MCF 10A (cell line): ENCODE data around the gene AASDH. TPM values are rescaled to one million over a fixed set of nuclear protein-coding genes. Genes with fewer than 3 reads are reported as not detected.

Source experiments
- BruUV-seq: library from RNA; stranded (reverse); fragments of 400-500 nt; replicated peaks from 2 replicates; lab custom pipeline; 2021; lab: Mats Ljungman, UMichigan
- CTCF ChIA-PET: fragments of 300-600 bp; sonication (Branson Sonifier 250); formaldehyde crosslinking; extraction: SDS; loops from one replicate; lab custom pipeline; 2021; ENCODE audit warnings: antibody characterized with exemption, inconsistent platforms; lab: Yijun Ruan, JAX
- POLR2A ChIA-PET: fragments of 300-600, 350-650 bp; sonication (Branson Sonifier 250); formaldehyde crosslinking; extraction: SDS; loops from one replicate; lab custom pipeline; 2020; ENCODE audit warnings: antibody characterized with exemption, inconsistent platforms; lab: Yijun Ruan, JAX
- DNase-seq: peaks from one replicate; pipeline ENCODE4 v3.0.0-alpha.2; 2018; ENCODE audit not compliant: unreplicated experiment
- H3K27ac Mint-ChIP-seq: one replicate; pipeline ENCODE4 v1.8.0; 2022; ENCODE audit warnings: mild to moderate bottlenecking, low read depth, mixed read lengths; ENCODE audit not compliant: unreplicated experiment
- H3K27me3 Mint-ChIP-seq: one replicate; pipeline ENCODE4 v1.8.0; 2022; ENCODE audit warnings: mixed read lengths; ENCODE audit not compliant: insufficient read depth, unreplicated experiment
- H3K36me3 Mint-ChIP-seq: one replicate; pipeline ENCODE4 v1.8.0; 2022; ENCODE audit warnings: mild to moderate bottlenecking, moderate library complexity, mixed read lengths; ENCODE audit not compliant: insufficient read depth, unreplicated experiment
- H3K4me1 Mint-ChIP-seq: one replicate; pipeline ENCODE4 v1.8.0; 2022; ENCODE audit warnings: mixed read lengths; ENCODE audit not compliant: insufficient read depth, unreplicated experiment
- H3K4me3 Mint-ChIP-seq: one replicate; pipeline ENCODE4 v1.8.0; 2022; ENCODE audit warnings: mild to moderate bottlenecking, moderate library complexity, mixed read lengths; ENCODE audit not compliant: unreplicated experiment
- H3K9me3 Mint-ChIP-seq: one replicate; pipeline ENCODE4 v1.8.0; 2022; ENCODE audit warnings: mixed read lengths; ENCODE audit not compliant: unreplicated experiment
- intact Hi-C: fragments of 100-400 bp; cut with micrococcal nuclease; formaldehyde crosslinking; loops from 2 replicates; pipeline ENCODE4 v1.14.1; 2022
- total RNA-seq: library from RNA; stranded (reverse); gene quantifications from 2 replicates; pipeline ENCODE4 v1.2.3, GENCODE V29; 2022
- TF ChIP-seq, protein P1 (sequence below): fragments of 200-600 bp; IDR thresholded peaks from one replicate; pipeline ENCODE4 v1.8.0; 2022; ENCODE audit warnings: antibody characterized with exemption, mild to moderate bottlenecking; ENCODE audit not compliant: unreplicated experiment

The AASDH gene
- total RNA-seq, 1 experiment from 2014 or later: 10.8 TPM

DNA sequence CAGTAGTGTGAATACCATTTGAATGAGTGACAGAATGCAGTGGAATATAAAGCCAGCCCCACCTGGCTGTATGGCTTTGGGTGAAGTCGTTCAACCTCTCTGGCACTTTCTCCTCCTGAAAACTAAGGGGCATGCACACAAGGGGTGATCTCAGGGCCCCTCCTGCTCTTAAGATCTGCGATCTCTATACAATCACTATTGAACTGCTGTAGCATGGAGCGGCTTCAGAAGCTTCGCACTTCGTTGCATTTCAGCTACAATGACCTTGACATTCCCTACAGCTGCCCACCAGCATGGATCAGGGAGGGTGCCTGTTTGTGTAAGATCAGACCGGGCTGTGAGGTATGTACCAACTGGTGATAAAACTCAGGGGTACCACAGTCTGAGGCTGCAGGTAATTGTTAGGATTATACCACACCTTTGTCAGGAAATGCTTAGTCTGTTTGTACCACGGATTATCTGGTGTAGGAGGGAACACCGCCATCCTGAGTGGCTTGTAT, 85.2 kb downstream of the AASDH start:
- Mint-ChIP-seq H3K9me3 (no peaks in the 10 kb centered on the region), H3K36me3 (no peaks in the 10 kb centered on the region), H3K27ac (no peak overlapping the region), H3K4me3 (no peak overlapping the region), H3K4me1 (peaks cover 9% of the 10 kb centered on the region), H3K27me3 (no peaks in the 10 kb centered on the region)
- intact Hi-C loops: loop anchor here (1.0 to 5.0 kb wide), 4 partner anchors 173 to 535 kb away; partner anchors contain the start of gene CEP135
- CTCF ChIA-PET: interaction anchor here (0.6 to 2.1 kb wide), 7 partner anchors 15 to 551 kb away, joined by 3 to 14 read pairs (median 3); partner anchors contain the start of gene CEP135
- BruUV-seq: no TSS peak
- POLR2A ChIA-PET: no interaction called here
- DNase-seq: no peak
- TF ChIP-seq, protein P1, sequence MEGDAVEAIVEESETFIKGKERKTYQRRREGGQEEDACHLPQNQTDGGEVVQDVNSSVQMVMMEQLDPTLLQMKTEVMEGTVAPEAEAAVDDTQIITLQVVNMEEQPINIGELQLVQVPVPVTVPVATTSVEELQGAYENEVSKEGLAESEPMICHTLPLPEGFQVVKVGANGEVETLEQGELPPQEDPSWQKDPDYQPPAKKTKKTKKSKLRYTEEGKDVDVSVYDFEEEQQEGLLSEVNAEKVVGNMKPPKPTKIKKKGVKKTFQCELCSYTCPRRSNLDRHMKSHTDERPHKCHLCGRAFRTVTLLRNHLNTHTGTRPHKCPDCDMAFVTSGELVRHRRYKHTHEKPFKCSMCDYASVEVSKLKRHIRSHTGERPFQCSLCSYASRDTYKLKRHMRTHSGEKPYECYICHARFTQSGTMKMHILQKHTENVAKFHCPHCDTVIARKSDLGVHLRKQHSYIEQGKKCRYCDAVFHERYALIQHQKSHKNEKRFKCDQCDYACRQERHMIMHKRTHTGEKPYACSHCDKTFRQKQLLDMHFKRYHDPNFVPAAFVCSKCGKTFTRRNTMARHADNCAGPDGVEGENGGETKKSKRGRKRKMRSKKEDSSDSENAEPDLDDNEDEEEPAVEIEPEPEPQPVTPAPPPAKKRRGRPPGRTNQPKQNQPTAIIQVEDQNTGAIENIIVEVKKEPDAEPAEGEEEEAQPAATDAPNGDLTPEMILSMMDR: no peak

DNA sequence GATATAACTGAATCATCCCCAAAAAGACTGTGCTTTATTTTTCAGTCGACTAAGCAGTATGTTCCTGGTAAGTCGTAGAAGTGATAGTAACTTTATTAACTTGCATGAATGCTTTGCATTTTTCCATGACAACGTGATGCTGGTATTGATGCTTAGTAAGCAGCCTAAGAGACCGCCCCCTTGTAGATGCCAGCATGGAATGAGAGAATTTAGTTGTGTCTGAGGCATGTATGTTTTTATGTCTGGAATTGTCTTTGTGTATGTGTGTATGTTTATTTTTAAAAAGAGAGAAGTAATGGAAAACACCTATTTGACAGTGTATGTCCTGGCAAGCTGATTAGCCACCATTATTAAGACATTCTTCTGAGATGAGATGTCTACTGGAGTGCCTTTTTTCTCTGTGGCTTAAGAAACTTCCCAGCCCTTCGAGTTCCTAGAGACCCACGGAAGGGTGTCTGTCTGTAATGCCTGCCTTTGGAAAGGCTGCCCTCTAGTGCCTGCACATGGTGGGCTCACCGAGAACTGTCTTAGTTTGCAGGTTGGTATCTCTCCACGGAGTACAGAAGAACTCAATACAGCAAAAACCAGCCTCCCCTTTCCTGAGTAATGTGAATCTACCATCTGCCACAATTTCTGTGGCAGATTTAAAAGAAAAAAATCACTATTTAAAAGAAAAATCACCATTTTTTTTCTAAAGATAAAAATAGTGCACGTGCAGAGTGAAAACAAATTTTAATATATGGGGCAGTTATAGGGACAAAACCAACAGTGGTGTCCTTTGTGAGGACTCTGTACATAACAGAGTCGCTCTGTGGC, 85.9 kb downstream of the AASDH start:
- no peak overlapping the region for H3K4me3 Mint-ChIP-seq
- H3K4me1 Mint-ChIP-seq: peaks cover 9% of the 10 kb centered on the region
- ChIA-PET POLR2A (interaction anchor here (0.9 to 1.2 kb wide), 3 partner anchors 285 to 354 kb away, joined by 3 to 6 read pairs (median 3); no protein-coding TSS in a partner anchor), CTCF (interaction anchor here (0.6 to 1.6 kb wide), 16 partner anchors 19 to 1634 kb away, joined by 3 to 7 read pairs (median 3); no protein-coding TSS in a partner anchor)
- H3K27me3 Mint-ChIP-seq: no peaks in the 10 kb centered on the region
- DNase-seq: peak; percentile 79
- no peaks in the 10 kb centered on the region for H3K36me3 Mint-ChIP-seq
- BruUV-seq: no TSS peak
- no peak overlapping the region for H3K27ac Mint-ChIP-seq
- H3K9me3 Mint-ChIP-seq: no peaks in the 10 kb centered on the region
- TF ChIP-seq, protein P1: peak; percentile 93
- intact Hi-C loops: loop anchor here (1.0 to 5.0 kb wide), 4 partner anchors 172 to 536 kb away; partner anchors contain the start of gene CEP135

DNA sequence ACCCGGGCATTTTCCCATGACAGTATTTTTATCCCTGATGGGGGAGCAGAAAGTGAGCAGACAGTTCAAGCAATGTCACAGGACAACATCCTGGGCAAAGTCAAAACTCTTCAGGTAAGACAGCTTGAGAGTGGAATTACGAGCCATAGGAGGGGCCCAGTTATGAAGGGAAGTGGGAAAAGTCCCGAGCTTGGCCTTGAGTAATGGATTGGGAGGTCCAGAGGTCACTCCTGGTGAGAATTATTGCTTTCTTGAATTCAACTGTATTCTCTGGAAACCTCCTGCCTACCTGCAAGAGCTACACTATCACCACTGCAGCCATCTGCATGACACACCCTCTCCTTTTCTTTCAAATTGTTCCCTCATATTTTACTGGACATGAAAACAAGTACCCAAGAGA, 89.1 kb downstream of the AASDH start:
- CTCF ChIA-PET: interaction anchor here (1.5 kb wide), 1 partner anchor 27 kb away, joined by 4 read pairs; no protein-coding TSS in a partner anchor
- H3K27ac Mint-ChIP-seq: no peak overlapping the region
- no peaks in the 10 kb centered on the region for H3K36me3 Mint-ChIP-seq
- POLR2A ChIA-PET: interaction anchor here (0.9 kb wide), 1 partner anchor 349 kb away, joined by 3 read pairs; the partner anchor contains the start of gene CEP135
- no peaks in the 10 kb centered on the region for H3K27me3 Mint-ChIP-seq
- H3K9me3 Mint-ChIP-seq: peaks cover 1% of the 10 kb centered on the region
- DNase-seq: no peak
- no peak overlapping the region for H3K4me3 Mint-ChIP-seq
- H3K4me1 Mint-ChIP-seq: peaks cover 9% of the 10 kb centered on the region
- intact Hi-C loops: no loop called here
- BruUV-seq: no TSS peak
- TF ChIP-seq, protein P1: no peak

DNA sequence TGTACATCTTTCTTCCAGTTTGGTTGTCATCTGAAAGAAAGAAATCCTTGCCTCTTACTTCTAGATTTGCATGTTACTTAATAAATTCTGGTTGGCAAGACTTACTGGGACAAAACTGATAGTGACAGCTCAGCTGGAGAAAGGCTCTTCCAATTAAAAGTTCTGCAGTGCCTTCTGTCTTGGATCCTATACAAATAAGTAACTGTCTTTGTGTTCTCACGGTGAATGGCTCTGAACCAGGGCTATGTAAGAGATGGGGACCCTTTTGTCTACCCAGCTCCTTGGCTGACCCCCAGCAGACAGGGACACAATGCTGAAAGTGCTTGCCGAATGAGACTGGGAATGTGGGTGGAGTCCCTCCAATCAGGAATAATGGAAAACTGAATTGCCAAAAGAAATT, 89.5 kb downstream of the AASDH start:
- TF ChIP-seq, protein P1: no peak
- H3K4me3 Mint-ChIP-seq: no peak overlapping the region
- ChIA-PET CTCF (interaction anchor here (1.5 kb wide), 1 partner anchor 27 kb away, joined by 4 read pairs; no protein-coding TSS in a partner anchor), POLR2A (no interaction called here)
- BruUV-seq: no TSS peak
- intact Hi-C loops: no loop called here
- no peaks in the 10 kb centered on the region for H3K36me3 Mint-ChIP-seq
- peaks cover 9% of the 10 kb centered on the region for H3K4me1 Mint-ChIP-seq
- H3K9me3 Mint-ChIP-seq: peaks cover 6% of the 10 kb centered on the region
- DNase-seq: no peak
- no peak overlapping the region for H3K27ac Mint-ChIP-seq
- H3K27me3 Mint-ChIP-seq: no peaks in the 10 kb centered on the region
